HTERT RPE-1 (cell line): ENCODE results near the gene MAP3K13.
"Not testable (repeated sequence)": the region's sequence is repeated elsewhere in the genome, so short reads cannot be mapped to it uniquely, and the experiment has no call there.

Experiments
- in situ Hi-C: fragments of 300-500 bp; cut with MboI; formaldehyde crosslinking; loops from 4 replicates; pipeline ENCODE4 v1.14.3; 2020; ENCODE audit warnings: low sequenced_read_pairs

The MAP3K13 gene

GRCh38 chr3:185340751-185341150 is 22.2 kb upstream of the MAP3K13 start:
- in situ Hi-C loops: no loop called here

- in situ Hi-C loops: no loop called here
Observed at GRCh38 chr3:185341616-185342458, 21.1 kb upstream of the MAP3K13 start.

- in situ Hi-C loops: no loop called here
Observed at GRCh38 chr3:185342459-185343174, 20.3 kb upstream of the MAP3K13 start.

GRCh38 chr3:185347399-185347798 is 15.5 kb upstream of the MAP3K13 start:
- in situ Hi-C loops: no loop called here

GRCh38 chr3:185350841-185351240 is 12.1 kb upstream of the MAP3K13 start:
- in situ Hi-C loops: no loop called here

GRCh38 chr3:185351396-185351795 is 11.5 kb upstream of the MAP3K13 start:
- in situ Hi-C loops: no loop called here

GRCh38 chr3:185353225-185353624 is 9.7 kb upstream of the MAP3K13 start:
- in situ Hi-C loops: no loop called here

GRCh38 chr3:185353823-185354614 is 8.9 kb upstream of the MAP3K13 start:
- in situ Hi-C loops: no loop called here

GRCh38 chr3:185356499-185356898 is 6.4 kb upstream of the MAP3K13 start:
- in situ Hi-C loops: no loop called here

GRCh38 chr3:185361920-185362319 is 1.0 kb upstream of the MAP3K13 start:
- in situ Hi-C loops: no loop called here

- in situ Hi-C loops: no loop called here
Observed at GRCh38 chr3:185363662-185364203, 797 bp downstream of the MAP3K13 start.

GRCh38 chr3:185365291-185366073 is 2.5 kb downstream of the MAP3K13 start:
- in situ Hi-C loops: no loop called here

- in situ Hi-C loops: no loop called here
Observed at GRCh38 chr3:185366074-185366335, 3.1 kb downstream of the MAP3K13 start.

- in situ Hi-C loops: no loop called here
Observed at GRCh38 chr3:185366913-185367312, 4.0 kb downstream of the MAP3K13 start.

GRCh38 chr3:185370349-185370748 is 7.4 kb downstream of the MAP3K13 start:
- in situ Hi-C loops: not testable (repeated sequence)

GRCh38 chr3:185371306-185372074 is 8.6 kb downstream of the MAP3K13 start:
- in situ Hi-C loops: no loop called here

GRCh38 chr3:185381320-185382058 is 18.6 kb downstream of the MAP3K13 start:
- in situ Hi-C loops: no loop called here

GRCh38 chr3:185382154-185382553 is 19.2 kb downstream of the MAP3K13 start:
- in situ Hi-C loops: no loop called here

GRCh38 chr3:185386515-185386914 is 23.6 kb downstream of the MAP3K13 start:
- in situ Hi-C loops: not testable (repeated sequence)
